Fibroblast of skin of scalp (primary cell): ENCODE results near the gene STK33.

Experiments used
- DNase-seq: peaks from one replicate; pipeline ENCODE4 v3.0.0-alpha.2; 2013

The STK33 gene

DNA sequence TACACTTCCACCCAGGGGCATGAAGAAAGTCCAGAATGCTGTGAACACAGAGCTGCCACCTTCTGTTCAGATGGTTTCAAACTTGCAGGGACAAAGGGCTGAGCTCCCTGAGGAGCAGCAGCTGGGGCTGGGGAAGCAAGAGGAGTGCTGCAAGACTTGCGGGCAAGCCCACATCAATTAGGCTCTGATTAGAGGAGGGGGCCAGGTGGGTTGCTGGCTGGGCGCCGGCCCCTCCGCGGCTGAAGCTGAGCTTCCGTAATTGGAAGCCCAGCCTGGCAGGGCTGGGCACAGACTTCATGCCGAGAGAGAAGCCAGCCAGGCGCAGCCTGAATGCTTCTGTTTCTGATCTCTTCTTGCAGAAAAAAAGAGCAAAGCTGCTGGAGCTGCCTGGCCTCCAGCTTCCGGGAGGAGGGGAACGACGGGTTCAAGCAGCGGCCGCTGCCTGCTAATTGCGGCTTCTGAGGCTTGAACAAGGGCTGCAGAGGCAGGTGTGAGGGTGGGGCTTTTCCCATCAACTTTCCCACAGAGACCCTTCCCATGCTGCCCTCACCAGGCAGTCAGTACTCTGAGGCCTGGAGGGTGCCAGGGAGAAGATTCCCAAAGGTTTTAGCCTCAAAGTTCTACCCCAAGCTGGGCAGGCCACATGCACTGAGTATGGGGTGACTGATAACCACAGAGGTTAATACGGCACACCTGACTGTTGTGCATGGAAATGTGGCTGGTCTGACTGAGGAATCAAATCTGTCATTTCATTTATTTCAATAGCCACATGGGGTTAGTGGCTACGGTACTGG lies 239.2 kb downstream of the STK33 start:
- no peak for DNase-seq

DNA sequence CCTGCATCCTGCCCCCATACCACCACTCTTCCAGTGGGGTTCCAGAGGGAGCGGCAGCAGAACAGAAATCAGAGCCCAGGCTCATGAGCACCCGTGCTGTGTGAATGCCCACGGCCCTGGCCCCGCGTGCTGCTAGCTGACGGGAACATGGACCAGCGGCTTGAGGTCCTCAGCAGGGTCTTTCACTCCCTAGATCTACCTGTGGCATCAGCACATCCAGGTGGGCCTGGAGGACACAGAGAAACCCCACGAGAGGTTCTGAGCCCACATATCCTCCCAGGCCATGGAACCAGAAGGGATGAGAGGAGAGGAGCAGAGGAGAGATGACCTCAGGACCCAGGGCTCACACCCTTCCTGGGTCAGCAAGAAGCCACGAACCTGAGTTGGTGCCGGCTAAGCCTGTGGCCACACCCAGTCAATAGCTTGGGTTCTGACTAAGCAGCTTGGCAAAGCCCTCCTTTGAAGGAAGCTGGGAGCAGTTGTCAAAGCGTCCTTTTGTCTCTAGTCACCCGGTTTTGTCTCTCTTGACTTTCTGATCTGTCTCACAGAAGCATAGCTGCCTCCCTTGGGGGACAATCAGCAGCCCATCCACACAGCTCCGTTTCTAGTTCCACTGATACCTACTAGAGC lies 241.0 kb downstream of the STK33 start:
- DNase-seq: no peak

DNA sequence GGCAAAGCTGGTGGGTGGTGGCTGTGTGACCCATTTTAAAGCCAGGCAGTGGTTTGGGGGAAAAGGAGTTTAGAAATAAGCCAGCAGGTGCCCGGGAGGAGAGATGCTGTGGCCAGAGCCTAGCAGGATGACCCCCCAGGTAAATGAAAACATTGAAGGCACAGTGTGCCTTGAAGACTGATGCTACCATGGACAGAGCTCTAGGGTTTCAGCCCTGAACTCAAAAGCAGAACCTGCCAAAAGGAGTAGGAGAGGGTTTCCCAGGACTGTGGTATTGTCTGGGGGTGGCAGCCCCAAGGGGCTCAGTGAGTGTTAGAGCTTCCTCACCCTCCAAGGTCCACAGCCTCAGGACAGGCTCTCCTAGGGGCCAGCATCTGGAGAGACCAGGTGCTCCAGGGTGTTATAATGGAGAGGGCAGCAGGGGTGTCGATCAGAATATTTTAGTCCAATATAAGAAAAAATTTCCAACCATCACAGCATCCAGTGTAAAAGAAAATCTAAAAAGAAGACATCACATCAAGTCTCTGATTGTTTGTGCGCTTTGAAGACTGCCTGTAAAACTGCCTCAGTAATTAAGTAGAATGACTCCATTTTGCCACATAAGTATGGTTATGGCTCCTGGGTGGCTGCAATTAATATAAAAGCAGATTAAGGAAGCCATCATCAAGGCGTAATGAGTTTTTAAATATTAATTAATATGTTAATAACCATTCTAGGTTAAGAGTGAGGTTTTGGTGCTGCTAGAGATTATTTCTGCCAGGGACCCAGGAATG lies 241.7 kb downstream of the STK33 start:
- DNase-seq: no peak

DNA sequence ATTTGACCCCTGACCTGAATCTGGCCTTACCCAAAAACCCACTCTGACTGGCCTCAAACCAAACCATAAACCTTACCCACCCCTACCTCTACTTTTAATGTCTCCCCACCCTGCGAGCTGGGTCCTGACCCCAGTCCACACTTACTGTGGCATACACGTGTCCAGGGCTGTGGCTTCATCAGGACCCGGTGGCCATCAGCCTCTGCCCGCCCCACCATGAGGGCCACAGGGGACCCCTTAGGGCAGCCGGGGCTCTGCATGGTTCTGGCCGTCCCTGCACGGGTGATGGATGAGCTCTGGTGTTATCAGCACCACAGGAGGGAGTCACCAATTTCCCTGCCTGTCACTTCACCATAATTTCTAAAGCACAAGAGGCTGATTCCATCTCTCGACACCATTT lies 242.8 kb downstream of the STK33 start:
- no peak for DNase-seq

DNA sequence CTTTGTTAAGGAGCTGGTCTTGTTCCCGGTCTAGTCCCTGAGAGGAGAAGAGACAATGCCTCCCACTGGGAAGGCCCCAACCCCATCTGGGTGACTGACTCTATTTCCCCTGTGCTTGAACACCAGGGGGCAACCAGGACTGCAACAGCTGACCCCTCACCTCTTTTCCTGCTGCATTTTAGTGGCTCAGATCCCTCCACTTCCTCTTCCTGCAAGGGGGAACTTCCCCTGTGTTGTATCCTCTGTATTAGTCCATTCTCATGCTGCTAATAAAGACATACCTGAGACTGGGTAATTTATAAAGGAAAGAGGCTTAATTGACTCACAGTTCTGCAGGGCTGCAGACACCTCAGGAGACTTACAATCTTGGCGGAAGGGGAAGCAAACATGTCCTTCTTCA lies 246.1 kb downstream of the STK33 start:
- no peak for DNase-seq

DNA sequence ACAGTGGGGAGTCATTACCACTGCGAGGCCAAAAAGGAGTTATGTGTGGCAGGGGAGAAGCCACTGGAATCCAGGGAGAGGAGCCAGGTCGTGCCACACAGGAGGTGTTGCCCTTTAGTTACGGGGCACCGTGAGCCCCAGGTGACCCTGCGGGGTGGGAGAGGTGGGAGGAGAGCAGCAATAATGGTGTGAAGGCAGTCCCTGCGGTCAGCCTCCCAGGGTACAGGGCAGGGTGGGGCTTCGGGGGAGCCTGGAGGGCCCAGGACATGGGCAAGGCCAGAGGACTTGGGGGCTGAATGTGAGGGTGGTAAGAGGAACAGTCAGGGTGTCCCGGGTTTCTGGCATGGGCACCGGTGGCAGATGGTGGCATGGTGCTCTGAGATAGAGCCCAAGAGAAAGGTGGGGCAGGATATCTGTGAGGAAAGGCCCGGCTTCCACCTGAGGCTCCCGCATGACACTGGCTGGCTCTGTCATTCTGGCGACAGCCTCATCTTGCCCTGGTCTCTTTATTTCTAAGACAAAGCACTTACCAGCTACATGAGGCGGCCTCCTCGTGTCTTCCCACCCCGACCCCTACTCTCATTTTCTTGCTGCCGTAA lies 247.8 kb downstream of the STK33 start:
- DNase-seq: no peak

DNA sequence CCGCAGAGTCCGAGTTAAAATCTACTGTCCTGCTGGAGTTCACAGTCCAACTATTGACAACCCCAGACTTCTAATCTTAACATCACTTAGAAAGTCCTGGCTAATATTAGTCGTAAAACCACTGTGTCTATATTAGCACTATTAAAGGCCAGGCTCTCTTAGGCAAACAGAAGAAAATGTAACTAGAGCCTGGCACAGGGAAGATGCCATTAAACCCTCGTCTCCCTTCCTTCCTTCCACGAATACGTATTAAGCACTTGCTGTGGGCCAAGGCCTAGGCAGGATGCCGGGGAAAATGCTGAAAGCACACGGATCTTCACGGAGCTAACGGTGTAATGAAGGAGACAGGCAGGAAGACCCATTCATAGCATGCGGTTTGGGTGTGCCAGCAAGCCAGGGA lies 248.8 kb downstream of the STK33 start:
- DNase-seq: no peak

DNA sequence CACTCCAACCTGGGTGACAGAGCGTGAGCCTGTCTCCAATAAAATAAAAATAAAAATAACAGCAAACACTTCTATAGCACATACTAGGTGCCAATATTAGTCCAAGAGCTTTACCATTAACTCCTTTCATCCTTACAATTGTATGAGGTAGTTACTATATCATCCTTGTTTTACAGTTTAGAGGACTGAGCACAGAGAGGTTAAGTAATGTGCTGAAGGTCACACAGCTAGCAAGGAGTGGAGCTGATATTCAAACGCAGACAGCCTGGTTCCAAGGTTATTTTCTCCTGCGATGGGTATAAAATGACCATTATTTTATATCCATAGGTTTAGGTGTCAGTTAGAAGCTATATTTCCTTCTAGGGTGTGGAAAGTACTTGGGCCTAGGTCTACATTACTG lies 249.7 kb downstream of the STK33 start:
- no peak for DNase-seq

DNA sequence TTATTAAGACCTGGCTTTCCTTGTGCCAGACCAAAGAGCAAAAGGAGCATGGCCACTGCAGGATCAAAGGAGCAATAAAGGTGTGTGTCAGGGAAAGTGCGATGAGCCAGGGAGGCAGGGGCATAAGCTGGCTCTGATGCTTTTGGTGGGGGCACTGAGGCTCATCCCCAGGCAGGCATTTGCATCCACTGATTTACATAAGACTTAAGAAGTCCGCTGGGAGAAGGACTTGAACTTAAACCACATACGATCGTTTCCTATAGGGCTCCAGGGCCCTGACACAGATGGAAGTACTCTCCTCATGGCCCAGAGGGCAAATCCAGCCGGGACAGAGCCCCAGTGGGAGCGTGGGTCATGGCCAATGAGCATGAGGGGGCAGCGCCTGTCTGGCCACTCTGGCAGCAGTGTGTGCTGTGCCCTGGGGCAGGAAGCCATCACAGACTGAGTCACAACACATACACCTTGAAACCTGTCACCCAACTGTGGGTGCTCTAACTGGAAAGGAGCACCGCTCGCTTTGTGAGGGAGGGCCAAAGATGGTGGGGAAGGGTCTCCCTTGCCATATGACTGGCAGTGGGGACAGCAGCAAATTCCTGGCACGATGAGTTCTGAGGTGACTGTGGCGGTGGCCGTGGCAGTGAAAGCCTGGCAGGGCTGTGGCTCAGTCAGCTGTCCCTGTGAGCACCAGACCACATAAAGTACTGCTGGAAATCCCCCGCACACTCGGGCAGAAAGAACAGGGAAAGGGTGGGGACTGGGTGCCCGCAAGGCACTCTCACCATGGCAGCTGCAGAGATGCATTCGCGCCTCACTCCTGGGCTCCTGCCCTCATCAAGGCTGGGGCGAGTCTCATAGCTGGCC lies 251.0 kb downstream of the STK33 start:
- no peak for DNase-seq

DNA sequence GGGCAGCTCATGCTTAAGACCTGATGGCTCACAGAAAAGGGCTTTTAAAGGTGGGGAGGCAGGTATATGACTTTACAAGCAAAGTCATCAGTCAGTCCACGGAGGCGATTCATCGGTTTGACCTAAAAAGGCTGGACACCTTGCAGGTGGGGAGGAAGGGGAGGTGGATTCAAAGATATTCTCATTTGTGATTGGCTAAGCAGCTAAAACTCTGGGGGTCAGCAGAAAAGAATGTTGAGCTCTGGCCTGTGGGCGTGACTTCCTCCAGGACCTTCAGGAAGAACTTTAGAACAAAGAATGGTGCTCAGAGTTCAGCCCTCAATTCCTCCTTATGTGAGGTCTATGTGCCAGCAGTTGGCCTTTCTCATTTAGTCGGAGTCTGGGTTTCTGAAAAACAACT lies 252.0 kb downstream of the STK33 start:
- no peak for DNase-seq
